T-helper 1 cell treated with Interleukin-12 subunit alpha and Interleukin-12 subunit beta and Interleukin-4 antibody, amounts not matched to agents 30 μg/mL and 1 μg/mL, for 36 hours (primary cell): ENCODE results near the gene ANO10.
"Not testable (repeated sequence)": the region's sequence is repeated elsewhere in the genome, so short reads cannot be mapped to it uniquely, and the experiment has no call there.

Experiments
- H3K27ac Mint-ChIP-seq: one replicate; pipeline ENCODE4 v1.8.0; 2021; ENCODE audit warnings: mild to moderate bottlenecking, mixed read lengths
- H3K27me3 Mint-ChIP-seq: one replicate; pipeline ENCODE4 v1.8.0; 2021; ENCODE audit warnings: low read depth, mixed read lengths
- H3K36me3 Mint-ChIP-seq: one replicate; pipeline ENCODE4 v1.8.0; 2021; ENCODE audit warnings: low read depth, mixed read lengths
- H3K4me1 Mint-ChIP-seq: one replicate; pipeline ENCODE4 v1.8.0; 2021; ENCODE audit warnings: low read depth, mixed read lengths
- H3K4me3 Mint-ChIP-seq: one replicate; pipeline ENCODE4 v1.8.0; 2021; ENCODE audit warnings: mild to moderate bottlenecking, moderate library complexity, mixed read lengths
- H3K9me3 Mint-ChIP-seq: one replicate; pipeline ENCODE4 v1.8.0; 2021; ENCODE audit warnings: mixed read lengths

Gene ANO10

GRCh38 chr3:43613976-43614375, 7.8 kb downstream of the ANO10 start:
- H3K27me3 Mint-ChIP-seq: peaks cover 12% of the 10 kb centered on the region
- peaks cover 3% of the 10 kb centered on the region for H3K4me1 Mint-ChIP-seq
- no peaks in the 10 kb centered on the region for H3K9me3 Mint-ChIP-seq
- H3K36me3 Mint-ChIP-seq: peaks cover 1% of the 10 kb centered on the region
- no peak overlapping the region for H3K4me3 Mint-ChIP-seq
- H3K27ac Mint-ChIP-seq: no peak overlapping the region

DNA sequence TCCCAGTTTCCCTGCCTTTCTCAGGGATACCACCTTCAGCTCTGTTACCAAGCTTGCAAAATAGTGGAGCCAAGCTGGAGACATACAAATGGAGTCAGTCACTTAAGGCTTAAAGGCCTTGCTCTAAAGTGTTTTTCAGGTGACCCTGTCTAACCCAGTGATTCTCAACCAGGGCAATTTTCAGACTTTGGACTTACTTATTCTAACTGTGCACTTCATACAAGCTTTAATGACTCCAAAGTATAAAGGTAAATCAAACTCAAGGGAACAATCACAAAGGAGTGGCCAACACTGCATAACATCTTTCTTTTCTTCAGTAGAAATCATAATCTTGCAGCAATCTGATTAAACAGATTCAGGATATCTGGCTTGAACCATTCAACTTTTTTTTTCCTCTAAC, 9.4 kb downstream of the ANO10 start:
- peaks cover 3% of the 10 kb centered on the region for H3K4me1 Mint-ChIP-seq
- peaks cover 11% of the 10 kb centered on the region for H3K27me3 Mint-ChIP-seq
- no peak overlapping the region for H3K27ac Mint-ChIP-seq
- no peaks in the 10 kb centered on the region for H3K9me3 Mint-ChIP-seq
- H3K4me3 Mint-ChIP-seq: no peak overlapping the region
- peaks cover 1% of the 10 kb centered on the region for H3K36me3 Mint-ChIP-seq

DNA sequence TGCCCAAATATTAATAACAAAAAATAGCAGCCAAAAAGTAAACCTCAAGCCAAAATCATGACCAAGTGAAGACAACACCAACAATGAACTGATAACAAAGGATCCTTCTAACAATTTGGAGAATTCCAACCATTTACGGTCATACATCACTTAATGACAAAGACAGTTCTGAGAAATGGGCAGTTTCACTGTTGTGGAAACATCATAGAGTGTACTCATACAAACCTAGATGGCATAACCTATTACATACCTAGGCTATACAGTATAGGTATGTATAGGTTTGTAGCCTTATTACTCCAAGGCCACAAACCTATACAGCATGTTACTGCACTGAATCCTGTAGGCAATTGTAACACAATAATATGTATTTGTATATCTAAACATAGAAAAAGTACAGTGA, 12.4 kb downstream of the ANO10 start:
- Mint-ChIP-seq H3K27ac (no peak overlapping the region), H3K36me3 (no peaks in the 10 kb centered on the region)

DNA sequence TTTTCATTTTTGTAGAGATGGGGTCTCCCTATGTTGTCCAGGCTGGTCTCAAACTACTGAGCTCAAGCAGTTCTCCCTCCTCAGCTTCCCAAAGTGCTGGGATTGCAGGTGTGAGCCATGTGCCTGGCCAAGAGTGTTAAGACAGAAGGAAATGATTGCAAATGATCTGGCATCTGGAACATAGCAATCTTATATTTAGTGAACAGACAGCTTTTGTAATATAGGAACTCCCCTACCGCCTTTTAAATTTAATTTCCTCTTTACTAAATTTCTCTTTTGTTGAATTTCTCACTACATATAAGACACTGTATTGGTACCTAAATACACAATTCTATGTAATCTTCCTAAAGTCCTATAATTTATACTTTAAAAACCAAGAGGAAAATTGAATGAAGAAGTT, 13.1 kb downstream of the ANO10 start:
- peaks cover 3% of the 10 kb centered on the region for H3K4me1 Mint-ChIP-seq
- no peaks in the 10 kb centered on the region for H3K9me3 Mint-ChIP-seq
- H3K4me3 Mint-ChIP-seq: no peak overlapping the region
- H3K36me3 Mint-ChIP-seq: no peaks in the 10 kb centered on the region
- peaks cover 7% of the 10 kb centered on the region for H3K27me3 Mint-ChIP-seq
- H3K27ac Mint-ChIP-seq: no peak overlapping the region

More for the DNA sequence above, 12.4 kb downstream of the ANO10 start:
- Mint-ChIP-seq H3K27me3 (peaks cover 7% of the 10 kb centered on the region), H3K4me1 (peaks cover 3% of the 10 kb centered on the region), H3K4me3 (no peak overlapping the region), H3K9me3 (no peaks in the 10 kb centered on the region)

GRCh38 chr3:43606284-43606683, 15.5 kb downstream of the ANO10 start:
- no peak overlapping the region for H3K4me3 Mint-ChIP-seq
- no peaks in the 10 kb centered on the region for H3K9me3 Mint-ChIP-seq
- no peaks in the 10 kb centered on the region for H3K36me3 Mint-ChIP-seq
- peaks cover 3% of the 10 kb centered on the region for H3K27me3 Mint-ChIP-seq
- no peak overlapping the region for H3K27ac Mint-ChIP-seq
- no peaks in the 10 kb centered on the region for H3K4me1 Mint-ChIP-seq

DNA sequence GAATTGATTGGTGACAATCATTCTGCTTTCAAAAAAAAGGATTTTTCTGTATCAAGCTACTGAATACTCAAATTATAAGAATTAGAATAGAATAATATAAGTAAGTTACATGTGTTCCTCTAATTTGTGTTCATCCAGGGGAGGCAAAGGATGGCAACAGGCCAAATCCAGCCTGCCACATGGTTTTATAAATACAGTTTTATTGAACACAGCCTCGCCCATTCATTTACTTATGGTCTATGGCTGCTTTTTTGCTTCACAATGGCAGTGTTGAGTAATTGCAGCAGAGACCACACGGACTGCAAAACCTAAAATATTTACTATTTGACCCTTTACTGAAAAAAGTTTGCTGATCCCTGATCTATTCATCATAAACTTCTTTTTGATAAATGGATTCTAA, 21.9 kb downstream of the ANO10 start:
- not testable (repeated sequence) for H3K9me3 Mint-ChIP-seq

GRCh38 chr3:43597961-43598360, 23.9 kb downstream of the ANO10 start:
- Mint-ChIP-seq H3K27ac (no peak overlapping the region), H3K27me3 (no peaks in the 10 kb centered on the region), H3K4me1 (no peaks in the 10 kb centered on the region), H3K4me3 (no peak overlapping the region), H3K9me3 (peaks cover 18% of the 10 kb centered on the region), H3K36me3 (peaks cover 10% of the 10 kb centered on the region)

More for the DNA sequence above, 21.9 kb downstream of the ANO10 start:
- H3K4me3 Mint-ChIP-seq, H3K4me1 Mint-ChIP-seq, H3K36me3 Mint-ChIP-seq, H3K27me3 Mint-ChIP-seq, H3K27ac Mint-ChIP-seq: not testable (repeated sequence)

DNA sequence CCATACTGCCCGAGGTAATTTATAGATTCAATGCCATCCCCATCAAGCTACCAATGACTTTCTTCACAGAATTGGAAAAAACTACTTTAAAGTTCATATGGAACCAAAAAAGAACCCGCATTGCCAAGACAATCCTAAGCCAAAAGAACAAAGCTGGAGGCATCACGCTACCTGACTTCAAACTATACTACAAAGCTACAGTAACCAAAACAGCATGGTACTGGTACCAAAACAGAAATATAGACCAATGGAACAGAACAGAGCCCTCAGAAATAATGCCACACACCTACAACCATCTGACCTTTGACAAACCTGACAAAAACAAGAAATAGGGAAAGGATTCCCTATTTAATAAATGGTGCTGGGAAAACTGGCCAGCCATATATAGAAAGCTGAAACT, 25.6 kb downstream of the ANO10 start:
- H3K27me3 Mint-ChIP-seq, H3K27ac Mint-ChIP-seq, H3K36me3 Mint-ChIP-seq, H3K4me3 Mint-ChIP-seq, H3K4me1 Mint-ChIP-seq: not testable (repeated sequence)
- peaks cover 25% of the 10 kb centered on the region for H3K9me3 Mint-ChIP-seq

DNA sequence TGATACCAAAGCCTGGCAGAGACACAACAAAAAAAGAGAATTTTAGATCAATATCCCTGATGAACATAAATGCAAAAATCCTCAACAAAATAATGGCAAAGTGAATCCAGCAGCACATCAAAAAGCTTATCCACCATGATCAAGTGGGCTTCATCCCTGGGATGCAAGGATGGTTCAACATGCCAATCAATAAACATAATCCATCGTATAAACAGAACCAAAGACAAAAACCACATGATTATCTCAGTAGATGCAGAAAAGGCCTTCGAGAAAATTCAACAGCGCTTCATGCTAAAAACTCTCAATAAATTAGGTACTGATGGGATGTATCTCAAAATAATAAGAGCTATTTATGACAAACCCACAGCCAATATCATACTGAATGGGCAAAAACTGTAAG, 26.5 kb downstream of the ANO10 start:
- H3K36me3 Mint-ChIP-seq, H3K4me3 Mint-ChIP-seq, H3K4me1 Mint-ChIP-seq, H3K27me3 Mint-ChIP-seq, H3K27ac Mint-ChIP-seq: not testable (repeated sequence)
- peaks cover 25% of the 10 kb centered on the region for H3K9me3 Mint-ChIP-seq

GRCh38 chr3:43593588-43593987, 28.2 kb downstream of the ANO10 start:
- peaks cover 25% of the 10 kb centered on the region for H3K9me3 Mint-ChIP-seq
- H3K27ac Mint-ChIP-seq, H3K36me3 Mint-ChIP-seq, H3K4me1 Mint-ChIP-seq, H3K27me3 Mint-ChIP-seq, H3K4me3 Mint-ChIP-seq: not testable (repeated sequence)

DNA sequence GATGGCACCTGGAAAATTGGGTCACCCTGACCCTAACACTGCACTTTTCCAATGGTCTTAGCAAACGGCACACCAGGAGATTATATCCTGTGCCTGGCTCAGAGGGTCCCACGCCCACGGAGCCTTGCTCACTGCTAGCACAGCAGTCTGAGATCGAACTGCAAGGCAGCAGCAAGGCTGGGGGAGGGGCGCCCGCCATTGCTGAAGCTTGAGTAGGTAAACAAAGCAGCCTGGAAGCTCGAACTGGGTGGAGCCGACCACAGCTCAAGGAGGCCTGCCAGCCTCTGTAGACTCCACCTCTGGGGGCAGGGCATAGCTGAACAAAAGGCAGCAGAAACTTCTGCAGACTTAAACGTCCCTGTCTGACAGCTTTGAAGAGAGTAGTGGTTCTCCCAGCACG, 29.9 kb downstream of the ANO10 start:
- not testable (repeated sequence) for H3K27ac Mint-ChIP-seq, H3K36me3 Mint-ChIP-seq, H3K4me1 Mint-ChIP-seq, H3K27me3 Mint-ChIP-seq, H3K4me3 Mint-ChIP-seq
- H3K9me3 Mint-ChIP-seq: peaks cover 25% of the 10 kb centered on the region

- H3K27me3 Mint-ChIP-seq: no peaks in the 10 kb centered on the region
These were observed 34.5 kb downstream of the ANO10 start for GRCh38 chr3:43587303-43587702.

GRCh38 chr3:43584043-43584826, 37.6 kb downstream of the ANO10 start:
- peaks cover 14% of the 10 kb centered on the region for H3K4me1 Mint-ChIP-seq
- H3K27me3 Mint-ChIP-seq: no peaks in the 10 kb centered on the region
- H3K4me3 Mint-ChIP-seq: no peak overlapping the region
- H3K9me3 Mint-ChIP-seq: no peaks in the 10 kb centered on the region
- H3K27ac Mint-ChIP-seq: no peak overlapping the region
- no peaks in the 10 kb centered on the region for H3K36me3 Mint-ChIP-seq

More at GRCh38 chr3:43587303-43587702, 34.5 kb downstream of the ANO10 start:
- Mint-ChIP-seq H3K4me1 (peaks cover 14% of the 10 kb centered on the region), H3K4me3 (no peak overlapping the region), H3K9me3 (no peaks in the 10 kb centered on the region), H3K27ac (no peak overlapping the region), H3K36me3 (no peaks in the 10 kb centered on the region)

DNA sequence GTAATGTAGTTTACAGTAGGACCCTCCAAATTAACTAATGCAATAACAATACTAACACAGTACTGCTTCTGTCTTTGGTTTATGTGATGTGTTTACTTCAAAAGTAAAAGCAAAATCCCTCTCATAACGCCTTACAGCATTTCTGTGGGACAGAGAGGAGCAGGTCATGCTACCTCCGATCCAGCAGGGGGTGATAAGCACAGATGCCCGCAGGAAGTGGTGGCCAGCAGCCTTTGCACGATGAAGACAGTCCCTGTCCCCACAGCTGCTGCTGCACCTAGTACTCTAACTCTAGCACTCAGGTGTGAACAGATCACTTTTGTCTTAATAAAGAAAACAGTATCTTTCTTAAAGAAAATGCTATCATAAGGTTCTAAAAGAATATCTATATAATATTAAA, 38.3 kb downstream of the ANO10 start:
- Mint-ChIP-seq H3K9me3 (no peaks in the 10 kb centered on the region), H3K27ac (no peak overlapping the region), H3K4me3 (no peak overlapping the region)

GRCh38 chr3:43582866-43583265, 38.9 kb downstream of the ANO10 start:
- Mint-ChIP-seq H3K27ac (no peak overlapping the region), H3K9me3 (no peaks in the 10 kb centered on the region), H3K27me3 (no peaks in the 10 kb centered on the region), H3K36me3 (no peaks in the 10 kb centered on the region), H3K4me1 (peaks cover 14% of the 10 kb centered on the region), H3K4me3 (no peak overlapping the region)

More for the DNA sequence above, 38.3 kb downstream of the ANO10 start:
- peaks cover 14% of the 10 kb centered on the region for H3K4me1 Mint-ChIP-seq
- H3K36me3 Mint-ChIP-seq: no peaks in the 10 kb centered on the region
- no peaks in the 10 kb centered on the region for H3K27me3 Mint-ChIP-seq

DNA sequence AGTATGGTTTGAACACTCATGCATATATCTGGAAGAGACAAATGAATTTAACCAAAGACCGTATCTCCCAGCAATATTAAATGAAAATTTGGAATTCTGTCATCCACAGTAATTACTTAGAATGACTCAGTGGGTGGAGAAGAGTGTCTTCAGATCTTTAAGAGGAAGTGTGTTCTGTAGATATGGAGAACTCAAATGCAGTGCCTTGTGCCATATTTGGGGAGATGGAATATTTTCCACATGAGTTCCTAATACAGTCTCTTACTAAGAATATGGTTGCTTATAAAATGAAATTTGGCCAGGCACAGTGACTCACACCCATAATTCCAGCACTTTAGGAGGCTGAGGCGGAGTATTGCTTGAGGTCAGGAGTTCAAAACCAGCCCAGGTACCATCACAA, 40.5 kb downstream of the ANO10 start:
- no peaks in the 10 kb centered on the region for H3K9me3 Mint-ChIP-seq
- no peaks in the 10 kb centered on the region for H3K27me3 Mint-ChIP-seq
- peaks cover 14% of the 10 kb centered on the region for H3K4me1 Mint-ChIP-seq
- H3K4me3 Mint-ChIP-seq: no peak overlapping the region
- H3K27ac Mint-ChIP-seq: no peak overlapping the region
- no peaks in the 10 kb centered on the region for H3K36me3 Mint-ChIP-seq
